Erythroblast (primary cell): ENCODE measurements around the gene RPL9.

Experiments
- GATA1 ChIP-seq: IDR thresholded peaks from 2 replicates; pipeline ENCODE4 v1.6.1; 2011; ENCODE audit warnings: low read depth, mild to moderate bottlenecking, control low read depth, low read length, moderate library complexity
- POLR2A ChIP-seq: IDR thresholded peaks from 2 replicates; pipeline ENCODE4 v1.6.1; 2011; ENCODE audit warnings: mild to moderate bottlenecking, low read length

GRCh38 chr4:39429476-39430334, 29.0 kb downstream of the RPL9 start:
- no peak for TF ChIP-seq POLR2A
- TF ChIP-seq GATA1 = no peak
